ENCODE results near the gene PIP.

- TF ChIP-seq EZH2 (IDR thresholded peaks at IDR 0.05; ENCODE audit: low read length, unreplicated experiment) (no peak), CTCF (conservative IDR thresholded peaks at IDR 0.05; ENCODE audit: low read depth, low read length) (no peak), EZH2phosphoT487 (IDR thresholded peaks at IDR 0.05; ENCODE audit: borderline replicate concordance, low read length) (no peak)
Observed at GRCh38 chr7:143185551-143185950, 53.7 kb downstream of the PIP start.

Data from PC-3 (cell line).